Smooth muscle cell (in vitro differentiated cells): ENCODE measurements around the gene PRR15L. TPM values are rescaled to one million over a fixed set of nuclear protein-coding genes. Genes with fewer than 3 reads are reported as not detected.

Source experiments
- DNase-seq: peaks from one replicate; lab custom pipeline; 2025; ENCODE audit not compliant: unreplicated experiment; lab: John Stamatoyannopoulos, UW
- H2AFZ ChIP-seq: fragments of 200-600 bp; sonication (generic); 2 replicates; pipeline ENCODE4 v1.6.0; 2016; ENCODE audit warnings: antibody characterized with exemption, low read depth, mild to moderate bottlenecking
- H3F3A ChIP-seq: fragments of 200-600 bp; sonication (generic); 2 replicates; pipeline ENCODE4 v1.6.0; 2017; ENCODE audit warnings: antibody characterized with exemption, low read depth
- H3K27ac ChIP-seq: fragments of 200-600 bp; sonication (generic); 2 replicates; pipeline ENCODE4 v1.5.1; 2016; ENCODE audit warnings: low read depth, mild to moderate bottlenecking
- H3K27me3 ChIP-seq: fragments of 200-600 bp; sonication (generic); 2 replicates; pipeline ENCODE4 v1.6.1; 2016; ENCODE audit warnings: low read depth, mild to moderate bottlenecking
- H3K36me3 ChIP-seq: fragments of 200-600 bp; sonication (generic); 2 replicates; pipeline ENCODE4 v1.5.1; 2016; ENCODE audit warnings: low read depth
- H3K4me1 ChIP-seq: fragments of 200-600 bp; sonication (generic); 2 replicates; pipeline ENCODE4 v1.5.1; 2016; ENCODE audit warnings: low read depth
- H3K4me2 ChIP-seq: fragments of 200-600 bp; sonication (generic); 2 replicates; pipeline ENCODE4 v1.6.0; 2016; ENCODE audit warnings: mild to moderate bottlenecking
- H3K4me3 ChIP-seq: fragments of 200-600 bp; sonication (generic); 2 replicates; pipeline ENCODE4 v1.5.1; 2016; ENCODE audit warnings: mild to moderate bottlenecking
- H3K79me2 ChIP-seq: fragments of 200-600 bp; sonication (generic); 2 replicates; pipeline ENCODE4 v1.6.0; 2016; ENCODE audit warnings: low read depth, mild to moderate bottlenecking
- H3K9ac ChIP-seq: fragments of 200-600 bp; sonication (generic); 2 replicates; pipeline ENCODE4 v1.6.0; 2016; ENCODE audit warnings: low read depth
- H3K9me3 ChIP-seq: fragments of 200-600 bp; sonication (generic); replicated peaks from 2 replicates; pipeline ENCODE4 v1.5.1; 2016; ENCODE audit warnings: low read depth
- H4K20me1 ChIP-seq: fragments of 200-600 bp; sonication (generic); 2 replicates; pipeline ENCODE4 v1.6.0; 2016; ENCODE audit warnings: low read depth
- WGBS: methylation state at CpG from one replicate; pipeline ENCODE4 v1.1.7; 2016; ENCODE audit warnings: low lambda C conversion rate; 5-methylcytosine and 5-hydroxymethylcytosine counted together
- polyA plus RNA-seq: library from polyadenylated mRNA; unstranded; fragments of >200 nt; fragmentation: Nextera tagmentation; extraction: Ambion mirVana; gene quantifications from 2 replicates; pipeline ENCODE4 v1.2.1, GENCODE V29; 2016
- total RNA-seq: library from RNA; depleted of rRNA; stranded (reverse); fragments of >200 nt; gene quantifications from 2 replicates; pipeline ENCODE4 v1.2.3, GENCODE V29; 2014
- TF ChIP-seq, protein P1 (sequence below): fragments of 200-600 bp; sonication (generic); IDR thresholded peaks from 2 replicates; pipeline ENCODE4 v1.5.1; 2017; ENCODE audit warnings: borderline replicate concordance, mild to moderate bottlenecking, antibody characterized with exemption; ENCODE audit not compliant: insufficient read depth, poor library complexity, severe bottlenecking

PRR15L gene
- total and polyA plus RNA-seq, 2 experiments from 2014 or later, result not detected

DNA sequence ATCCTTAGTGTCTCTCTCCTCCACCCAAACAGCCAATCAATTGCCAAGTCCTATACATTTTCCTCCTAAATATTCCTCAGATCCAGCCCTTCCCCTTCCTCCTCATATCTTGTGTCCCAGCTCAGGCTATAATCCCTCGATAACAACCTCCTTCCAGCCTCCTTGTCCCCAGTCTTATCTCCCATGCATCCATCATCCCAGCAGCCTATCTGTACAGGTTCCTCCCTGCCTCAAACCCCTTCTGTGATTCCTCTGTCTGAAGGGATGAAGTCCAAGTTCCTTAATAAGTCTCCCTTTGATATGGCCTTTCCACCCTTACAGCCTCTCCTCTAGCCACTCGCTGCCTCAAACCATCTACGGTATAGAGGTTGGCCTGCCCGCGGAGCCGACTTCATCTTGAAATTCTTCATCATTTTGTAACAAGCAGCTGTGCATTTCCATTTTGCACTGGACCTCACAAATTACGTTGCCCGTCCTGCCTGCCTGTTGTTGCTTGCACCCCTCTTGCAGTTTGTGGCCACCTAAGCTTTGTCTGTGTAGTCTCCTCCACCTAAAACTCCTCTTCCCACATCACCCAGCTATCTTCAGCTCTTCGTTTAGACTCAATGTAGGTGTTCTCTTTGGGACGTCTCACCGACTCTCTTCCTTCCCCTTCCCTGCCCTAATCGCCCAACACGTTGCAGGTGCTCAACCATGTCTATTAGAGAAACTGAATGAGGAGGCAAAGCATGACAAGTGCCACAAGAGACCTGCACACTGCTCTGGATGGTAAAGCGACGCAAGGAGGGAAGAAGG is 12.4 kb upstream of the PRR15L start:
- 61% methylated on average over 15 of the region's 15 CpGs for WGBS
- Histone ChIP-seq H3K79me2 (peaks cover 12% of the 10 kb centered on the region), H2AFZ (peak overlapping the region; percentile 56), H3K4me1 (peaks cover 9% of the 10 kb centered on the region), H3K9ac (no peak overlapping the region), H4K20me1 (no peaks in the 10 kb centered on the region), H3F3A (peaks cover 3% of the 10 kb centered on the region), H3K4me2 (peak overlapping the region; percentile 79), H3K27me3 (no peaks in the 10 kb centered on the region), H3K9me3 (no peaks in the 10 kb centered on the region), H3K36me3 (no peaks in the 10 kb centered on the region), H3K4me3 (peak overlapping the region; percentile 32), H3K27ac (no peak overlapping the region)
- no peak for DNase-seq
- TF ChIP-seq, protein P1, sequence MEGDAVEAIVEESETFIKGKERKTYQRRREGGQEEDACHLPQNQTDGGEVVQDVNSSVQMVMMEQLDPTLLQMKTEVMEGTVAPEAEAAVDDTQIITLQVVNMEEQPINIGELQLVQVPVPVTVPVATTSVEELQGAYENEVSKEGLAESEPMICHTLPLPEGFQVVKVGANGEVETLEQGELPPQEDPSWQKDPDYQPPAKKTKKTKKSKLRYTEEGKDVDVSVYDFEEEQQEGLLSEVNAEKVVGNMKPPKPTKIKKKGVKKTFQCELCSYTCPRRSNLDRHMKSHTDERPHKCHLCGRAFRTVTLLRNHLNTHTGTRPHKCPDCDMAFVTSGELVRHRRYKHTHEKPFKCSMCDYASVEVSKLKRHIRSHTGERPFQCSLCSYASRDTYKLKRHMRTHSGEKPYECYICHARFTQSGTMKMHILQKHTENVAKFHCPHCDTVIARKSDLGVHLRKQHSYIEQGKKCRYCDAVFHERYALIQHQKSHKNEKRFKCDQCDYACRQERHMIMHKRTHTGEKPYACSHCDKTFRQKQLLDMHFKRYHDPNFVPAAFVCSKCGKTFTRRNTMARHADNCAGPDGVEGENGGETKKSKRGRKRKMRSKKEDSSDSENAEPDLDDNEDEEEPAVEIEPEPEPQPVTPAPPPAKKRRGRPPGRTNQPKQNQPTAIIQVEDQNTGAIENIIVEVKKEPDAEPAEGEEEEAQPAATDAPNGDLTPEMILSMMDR, result no peak

DNA sequence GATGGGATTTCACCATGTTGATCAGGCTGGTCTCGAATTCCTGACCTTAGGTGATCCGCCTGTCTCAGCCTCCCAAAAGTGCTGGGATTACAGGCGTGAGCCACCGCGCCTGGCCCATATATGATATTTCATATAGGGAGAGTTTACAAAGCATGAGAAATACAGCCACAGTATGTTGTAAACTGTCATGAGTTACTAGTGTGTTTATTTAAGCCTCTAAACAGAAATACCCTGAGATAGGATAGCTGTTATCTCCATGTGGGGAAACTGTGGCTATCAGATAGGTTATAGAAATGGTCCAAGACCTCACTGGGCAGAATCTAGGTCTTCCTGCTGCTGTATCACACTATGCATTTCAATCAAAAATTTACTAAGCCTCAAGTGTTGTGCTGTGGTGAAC is 11.2 kb upstream of the PRR15L start:
- DNase-seq, result no peak
- Histone ChIP-seq H3K4me3 (no peak overlapping the region), H3K79me2 (peaks cover 12% of the 10 kb centered on the region), H2AFZ (no peak overlapping the region), H4K20me1 (no peaks in the 10 kb centered on the region), H3K9ac (no peak overlapping the region), H3K36me3 (no peaks in the 10 kb centered on the region), H3K27ac (no peak overlapping the region), H3F3A (peaks cover 3% of the 10 kb centered on the region), H3K4me2 (no peak overlapping the region), H3K4me1 (peaks cover 9% of the 10 kb centered on the region), H3K9me3 (no peaks in the 10 kb centered on the region), H3K27me3 (no peaks in the 10 kb centered on the region)
- 90% methylated on average over 5 of the region's 5 CpGs for WGBS
- TF ChIP-seq, protein P1, result no peak

DNA sequence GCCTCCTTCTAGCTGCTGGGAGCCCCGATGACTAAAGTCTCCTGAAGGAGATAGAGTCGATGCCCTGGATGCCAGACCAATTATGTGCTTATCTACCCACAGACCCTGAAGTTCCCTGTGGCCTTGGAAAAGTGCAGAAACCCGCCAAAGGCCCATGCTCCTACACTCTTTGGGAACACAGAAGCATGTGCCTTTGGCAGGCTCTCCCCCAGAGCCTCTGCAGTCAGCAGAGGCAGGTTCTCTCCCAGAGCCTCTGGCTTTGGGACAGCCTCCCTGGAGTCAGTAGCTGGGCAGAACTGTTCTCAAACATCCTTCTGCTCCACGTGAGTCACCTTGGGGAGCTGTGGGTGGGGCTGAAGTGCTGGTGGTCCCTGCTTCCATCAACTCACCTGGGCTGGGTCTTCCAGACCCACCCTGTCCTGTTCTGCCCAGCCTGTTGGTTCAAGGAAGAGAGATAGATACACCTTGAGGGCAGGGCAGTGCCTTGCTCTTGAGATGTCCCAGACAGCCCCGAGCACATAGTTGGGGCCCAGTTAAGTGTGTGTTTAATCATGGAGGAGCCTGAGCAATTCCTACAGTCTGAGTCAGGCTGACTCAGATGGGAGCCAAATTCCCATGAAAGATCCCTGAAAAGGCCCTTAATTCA is 10.0 kb upstream of the PRR15L start:
- H3K4me3 ChIP-seq, result no peak overlapping the region
- peaks cover 3% of the 10 kb centered on the region for H3F3A ChIP-seq
- no peaks in the 10 kb centered on the region for H3K36me3 ChIP-seq
- peaks cover 9% of the 10 kb centered on the region for H3K4me1 ChIP-seq
- H3K79me2 ChIP-seq, result peaks cover 12% of the 10 kb centered on the region
- H4K20me1 ChIP-seq, result no peaks in the 10 kb centered on the region
- WGBS, result 15% methylated on average over 5 of the region's 5 CpGs
- no peak overlapping the region for H2AFZ ChIP-seq
- TF ChIP-seq, protein P1, result no peak
- peak overlapping the region; percentile 68 for H3K27ac ChIP-seq
- no peak overlapping the region for H3K9ac ChIP-seq
- DNase-seq, result no peak
- peak overlapping the region; percentile 35 for H3K4me2 ChIP-seq
- no peaks in the 10 kb centered on the region for H3K9me3 ChIP-seq
- H3K27me3 ChIP-seq, result no peaks in the 10 kb centered on the region

DNA sequence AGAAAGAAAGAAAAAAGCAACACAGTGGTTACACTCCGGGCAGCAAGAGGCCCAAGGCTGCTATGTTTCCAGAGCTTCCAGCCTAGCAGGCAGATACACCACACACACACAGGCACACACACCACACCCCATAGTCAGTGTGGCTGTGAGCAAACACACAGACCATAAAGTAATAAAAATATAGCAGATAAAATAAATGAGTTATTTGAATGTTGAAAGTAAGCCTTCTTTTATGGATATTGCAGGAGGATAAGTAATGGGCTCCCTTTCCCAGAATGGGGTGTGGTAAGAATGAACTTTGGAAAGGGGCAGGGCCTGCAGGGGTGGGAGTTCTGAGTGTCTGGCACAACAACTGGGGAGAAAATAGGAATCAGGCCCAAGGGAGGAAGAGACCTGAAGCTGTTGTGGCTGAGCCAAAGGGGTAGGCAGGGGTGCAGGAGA is 8.4 kb upstream of the PRR15L start:
- DNase-seq, result no peak
- no peaks in the 10 kb centered on the region for H3K79me2 ChIP-seq
- H3K27me3 ChIP-seq, result no peaks in the 10 kb centered on the region
- H2AFZ ChIP-seq, result no peak overlapping the region
- H3K9ac ChIP-seq, result no peak overlapping the region
- WGBS, result 54% methylated on average over 1 of the region's 1 CpG
- peaks cover under 1% of the 10 kb centered on the region for H3K4me1 ChIP-seq
- H3K27ac ChIP-seq, result no peak overlapping the region
- H3K4me2 ChIP-seq, result no peak overlapping the region
- no peaks in the 10 kb centered on the region for H3K9me3 ChIP-seq
- peaks cover 3% of the 10 kb centered on the region for H3F3A ChIP-seq
- no peaks in the 10 kb centered on the region for H4K20me1 ChIP-seq
- H3K36me3 ChIP-seq, result no peaks in the 10 kb centered on the region
- H3K4me3 ChIP-seq, result no peak overlapping the region
- TF ChIP-seq, protein P1, result no peak
